ENCODE measurements around the gene MRPL55.
"Not testable (repeated sequence)": the region's sequence is repeated elsewhere in the genome, so short reads cannot be mapped to it uniquely, and the experiment has no call there.

MRPL55 gene

GRCh38 chr1:228120351-228120750 is 11.3 kb upstream of the MRPL55 start:
- no peak for DNase-seq

- no peak for DNase-seq
Observed at GRCh38 chr1:228118040-228118439, 8.9 kb upstream of the MRPL55 start.

- no peak for DNase-seq
Observed at GRCh38 chr1:228117335-228117734, 8.2 kb upstream of the MRPL55 start.

GRCh38 chr1:228114827-228115226 is 5.7 kb upstream of the MRPL55 start:
- no peak for DNase-seq

- DNase-seq = no peak
Observed at GRCh38 chr1:228112617-228113016, 3.5 kb upstream of the MRPL55 start.

GRCh38 chr1:228112167-228112566 is 3.1 kb upstream of the MRPL55 start:
- no peak for DNase-seq

GRCh38 chr1:228111315-228111714 is 2.2 kb upstream of the MRPL55 start:
- not testable (repeated sequence) for DNase-seq

- DNase-seq = no peak
Observed at GRCh38 chr1:228110556-228110955, 1.5 kb upstream of the MRPL55 start.

GRCh38 chr1:228109962-228110488 is 926 bp upstream of the MRPL55 start:
- no peak for DNase-seq

GRCh38 chr1:228108742-228109072 is 392 bp downstream of the MRPL55 start:
- DNase-seq = no peak

- peak; percentile 84 for DNase-seq
Observed at GRCh38 chr1:228108055-228108690, 926 bp downstream of the MRPL55 start.

DNA sequence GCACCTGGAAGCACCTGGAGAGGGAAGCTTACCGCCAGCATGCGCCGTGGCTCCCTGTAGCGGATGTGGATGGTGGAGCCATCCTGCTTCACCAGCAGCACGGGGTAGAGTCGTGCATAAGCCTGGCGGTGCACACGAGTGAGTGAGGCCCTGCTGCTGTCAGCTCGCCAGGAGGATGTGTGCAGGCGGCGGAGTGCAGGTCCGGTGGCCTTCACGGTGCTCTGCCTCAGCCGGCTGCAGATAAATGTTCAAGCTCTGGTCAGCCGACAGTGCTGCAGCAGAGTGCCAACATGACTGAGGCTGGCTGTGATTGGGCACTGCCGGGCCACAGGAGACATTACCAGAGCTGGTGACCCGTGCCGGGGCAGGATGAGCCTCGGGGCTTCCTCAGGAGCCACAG is 1.5 kb downstream of the MRPL55 start:
- no peak for DNase-seq

GRCh38 chr1:228106800-228107054 is 2.4 kb downstream of the MRPL55 start:
- no peak for DNase-seq

- DNase-seq = no peak
Observed at GRCh38 chr1:228105996-228106799, 2.9 kb downstream of the MRPL55 start.

DNA sequence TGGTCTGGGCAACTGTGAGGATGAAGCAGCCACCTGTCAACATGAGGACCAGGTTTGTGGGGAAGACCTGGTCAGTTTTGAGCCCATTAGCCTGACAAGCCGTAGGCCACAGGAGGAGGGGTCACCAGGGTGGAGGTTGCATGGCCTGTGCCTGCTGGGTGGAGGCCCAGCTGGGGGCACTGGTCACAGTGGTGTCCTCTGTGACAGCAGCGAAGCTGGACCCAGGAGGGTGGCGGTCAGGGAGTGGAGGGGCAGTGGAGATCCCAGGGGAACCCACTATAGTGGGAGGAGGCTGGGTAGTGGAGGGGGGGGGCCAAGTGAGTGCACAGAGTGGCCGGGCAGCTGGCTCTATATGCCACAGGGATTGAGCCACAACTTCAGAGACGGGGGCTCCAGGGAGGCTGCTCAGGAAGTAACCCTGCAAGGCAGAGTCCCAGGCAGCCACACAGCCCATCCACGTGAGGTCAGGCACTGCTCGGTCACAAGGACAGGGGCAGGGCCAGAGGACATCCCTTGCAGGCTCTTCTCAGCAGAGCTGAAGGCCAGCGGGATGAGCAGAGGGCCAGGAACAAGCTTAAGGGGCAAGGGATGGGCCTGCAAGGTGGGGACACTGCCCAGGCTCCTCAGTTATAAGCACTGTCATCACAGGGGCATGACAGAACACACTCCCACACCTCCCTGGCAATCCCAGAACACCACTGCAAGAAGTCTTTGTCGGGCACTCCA is 3.7 kb downstream of the MRPL55 start:
- DNase-seq = no peak

- no peak for DNase-seq
Observed at GRCh38 chr1:228104526-228105269, 4.4 kb downstream of the MRPL55 start.

DNA sequence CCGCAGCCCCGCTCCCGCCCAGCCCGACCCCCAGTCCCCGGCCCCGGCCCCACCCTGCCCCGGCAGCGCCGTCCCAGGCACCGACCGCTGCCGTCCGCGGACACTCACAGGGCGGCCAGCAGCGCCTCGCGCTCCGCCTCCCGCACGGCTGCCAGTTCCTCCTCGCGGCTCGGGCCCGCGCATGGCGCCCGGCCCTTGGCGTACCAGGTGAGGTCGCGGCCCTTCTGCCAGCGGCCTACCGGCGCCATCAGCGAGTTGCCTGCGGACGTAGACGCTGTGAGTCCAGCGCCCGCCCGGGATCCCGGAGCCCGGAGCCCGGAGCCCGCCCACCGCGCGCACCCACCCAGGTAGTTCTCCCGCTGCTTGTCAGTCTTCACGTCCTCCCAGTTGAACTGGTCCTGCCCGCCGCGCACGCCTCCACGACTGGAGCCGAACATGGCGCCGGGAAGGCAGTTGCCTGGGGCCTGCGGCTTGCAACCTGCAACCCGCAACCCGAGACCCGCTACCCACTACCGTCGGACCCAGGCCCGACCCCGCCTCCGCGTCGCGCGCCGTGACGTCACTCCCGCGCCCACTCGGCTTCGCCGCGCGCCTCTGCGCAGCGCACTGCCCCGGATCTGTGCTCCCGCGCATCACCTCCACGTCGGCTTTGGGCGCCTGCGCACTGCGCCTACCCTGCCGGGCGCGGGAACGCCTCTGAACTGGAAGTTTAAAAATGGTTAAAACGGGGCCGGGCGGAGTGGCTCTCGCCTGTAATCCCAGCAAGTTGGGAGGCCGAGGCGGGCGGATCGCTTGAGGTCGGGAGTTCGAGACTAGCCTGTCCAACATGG is 6.1 kb downstream of the MRPL55 start, which contains the start of gene C1orf35:
Gene C1orf35, minus strand, starts transcription at position 535 of the 830 bp plus-strand sequence. Its CDS starts 98 bp downstream, at position 437.
- DNase-seq = peak; percentile 87

GRCh38 chr1:228101994-228102790 is 6.9 kb downstream of the MRPL55 start:
- no peak for DNase-seq

DNA sequence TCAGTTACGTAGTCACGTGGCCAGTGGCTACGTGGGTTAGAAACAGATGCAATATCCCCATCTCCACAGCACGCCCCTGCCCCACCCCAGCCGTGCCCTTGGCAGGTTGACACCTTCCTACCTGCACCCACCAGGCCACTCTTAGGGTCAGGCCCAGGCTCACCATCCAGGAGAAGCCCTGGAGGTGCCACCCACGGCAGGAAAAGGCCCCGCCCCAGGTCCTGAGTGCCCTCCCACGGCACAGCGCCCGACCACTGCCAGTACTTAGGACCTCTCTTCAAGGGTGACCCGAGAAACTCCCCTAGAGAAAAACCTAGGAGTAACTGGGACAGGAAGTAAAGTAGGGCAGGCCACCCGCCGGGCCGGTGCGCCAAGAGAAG is 7.5 kb downstream of the MRPL55 start:
- no peak for DNase-seq

DNA sequence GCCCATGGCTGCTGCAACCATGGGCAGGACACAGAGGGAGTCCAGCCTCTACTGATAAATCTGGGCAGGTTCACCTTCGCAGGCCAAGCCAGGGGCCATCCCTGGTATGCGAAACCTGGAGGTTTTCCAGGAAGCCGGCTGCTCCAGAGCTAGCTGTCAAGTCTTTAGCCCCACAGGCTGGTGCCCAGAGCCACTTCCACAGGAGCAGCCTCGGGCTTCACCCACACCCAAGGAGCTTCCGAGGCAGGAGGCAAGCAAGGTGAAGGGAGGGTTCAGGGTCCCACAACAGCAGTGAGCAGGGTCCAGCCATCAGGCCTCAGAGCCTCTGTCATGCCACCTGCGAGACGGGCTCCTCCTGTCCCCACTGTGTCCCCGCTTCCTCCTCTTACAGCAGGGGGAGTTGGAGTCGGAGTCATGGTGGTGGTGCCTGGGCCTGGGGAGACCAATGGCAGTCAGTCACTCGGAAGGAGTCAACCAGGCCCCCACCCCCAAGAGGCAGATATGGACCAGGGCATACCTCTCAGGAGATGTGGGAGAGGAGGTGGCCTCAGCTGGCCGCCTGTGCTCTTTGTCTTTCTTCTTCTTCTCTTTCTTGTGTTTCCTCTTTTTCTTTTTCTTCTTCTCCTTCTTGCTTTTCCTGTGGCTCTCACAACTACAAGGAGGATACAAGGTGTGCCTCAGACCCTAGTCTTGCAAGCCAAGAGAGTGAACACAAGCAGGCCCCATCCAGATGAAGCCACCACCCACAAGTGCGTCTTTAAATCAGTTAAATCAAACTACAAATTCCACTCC is 8.1 kb downstream of the MRPL55 start:
- no peak for DNase-seq

- no peak for DNase-seq
Observed at GRCh38 chr1:228099331-228099732, 9.8 kb downstream of the MRPL55 start.

Measured in MV-4-11 (cell line).